Measurements from ENCODE around the gene KLHDC2.
"Not testable (repeated sequence)": the region's sequence is repeated elsewhere in the genome, so short reads cannot be mapped to it uniquely, and the experiment has no call there.

The KLHDC2 gene, protein sequence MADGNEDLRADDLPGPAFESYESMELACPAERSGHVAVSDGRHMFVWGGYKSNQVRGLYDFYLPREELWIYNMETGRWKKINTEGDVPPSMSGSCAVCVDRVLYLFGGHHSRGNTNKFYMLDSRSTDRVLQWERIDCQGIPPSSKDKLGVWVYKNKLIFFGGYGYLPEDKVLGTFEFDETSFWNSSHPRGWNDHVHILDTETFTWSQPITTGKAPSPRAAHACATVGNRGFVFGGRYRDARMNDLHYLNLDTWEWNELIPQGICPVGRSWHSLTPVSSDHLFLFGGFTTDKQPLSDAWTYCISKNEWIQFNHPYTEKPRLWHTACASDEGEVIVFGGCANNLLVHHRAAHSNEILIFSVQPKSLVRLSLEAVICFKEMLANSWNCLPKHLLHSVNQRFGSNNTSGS

DNA sequence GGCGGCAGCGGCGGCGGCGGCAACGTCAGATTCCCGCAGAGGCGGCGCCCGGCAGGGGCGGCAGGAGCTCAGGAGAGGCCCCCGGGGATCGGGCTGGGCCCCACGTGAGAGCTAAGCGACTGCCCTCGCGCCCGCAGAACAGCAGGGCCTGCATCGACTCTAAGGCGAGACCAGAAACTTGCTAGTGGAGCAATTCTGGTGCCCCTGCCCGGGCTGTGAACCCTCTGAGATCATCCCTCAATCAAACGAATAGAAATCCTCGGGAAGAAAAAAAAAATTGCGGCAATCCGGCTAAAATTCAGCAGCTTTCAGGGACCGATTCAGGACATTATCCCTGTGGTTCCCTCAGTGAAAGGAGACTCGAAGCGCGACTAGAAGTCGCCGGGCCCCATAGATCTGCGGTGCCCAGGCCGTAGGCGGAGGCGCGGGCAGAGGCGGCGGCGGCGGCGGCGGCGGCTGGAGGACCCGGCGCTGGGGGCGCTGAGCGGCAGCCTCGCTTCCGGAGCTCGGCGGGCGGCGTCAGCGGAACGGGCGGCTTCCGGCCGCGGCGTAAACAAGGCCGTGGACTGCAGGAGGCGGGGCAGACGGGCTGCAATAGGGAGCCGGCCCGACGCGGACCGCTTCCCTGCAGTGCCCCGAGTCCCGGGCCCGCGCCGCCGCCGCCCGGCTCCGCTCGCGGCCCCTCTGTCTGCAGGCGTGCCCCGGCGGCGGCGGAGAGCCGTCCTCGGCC is at the start of gene KLHDC2:
TSS of gene KLHDC2 (plus strand) at position 583 of the 730 bp plus-strand sequence. CDS start 316 bp downstream, outside the sequence.
- H3K4me3 ChIP-seq (ENCODE audit: low read depth, low read length): peak within 1 kb of the TSS; percentile 95
- in situ Hi-C loops (cut with HindIII; ENCODE audit: low sequenced_read_pairs): no loop called here
- peak; percentile 62 for DNase-seq (ENCODE audit: low read depth)
- no peak for TF ChIP-seq CTCF (IDR thresholded peaks at IDR 0.05; ENCODE audit: low read depth, low read length, missing control alignments)

GRCh38 chr14:49720744-49721143 is 47.2 kb upstream of the KLHDC2 start:
- in situ Hi-C loops (cut with HindIII; ENCODE audit: low sequenced_read_pairs): no loop called here
- no peak for TF ChIP-seq CTCF (IDR thresholded peaks at IDR 0.05; ENCODE audit: low read depth, low read length, missing control alignments)
- no peak overlapping the region for H3K4me3 ChIP-seq (ENCODE audit: low read depth, low read length)
- DNase-seq (ENCODE audit: low read depth): no peak

DNA sequence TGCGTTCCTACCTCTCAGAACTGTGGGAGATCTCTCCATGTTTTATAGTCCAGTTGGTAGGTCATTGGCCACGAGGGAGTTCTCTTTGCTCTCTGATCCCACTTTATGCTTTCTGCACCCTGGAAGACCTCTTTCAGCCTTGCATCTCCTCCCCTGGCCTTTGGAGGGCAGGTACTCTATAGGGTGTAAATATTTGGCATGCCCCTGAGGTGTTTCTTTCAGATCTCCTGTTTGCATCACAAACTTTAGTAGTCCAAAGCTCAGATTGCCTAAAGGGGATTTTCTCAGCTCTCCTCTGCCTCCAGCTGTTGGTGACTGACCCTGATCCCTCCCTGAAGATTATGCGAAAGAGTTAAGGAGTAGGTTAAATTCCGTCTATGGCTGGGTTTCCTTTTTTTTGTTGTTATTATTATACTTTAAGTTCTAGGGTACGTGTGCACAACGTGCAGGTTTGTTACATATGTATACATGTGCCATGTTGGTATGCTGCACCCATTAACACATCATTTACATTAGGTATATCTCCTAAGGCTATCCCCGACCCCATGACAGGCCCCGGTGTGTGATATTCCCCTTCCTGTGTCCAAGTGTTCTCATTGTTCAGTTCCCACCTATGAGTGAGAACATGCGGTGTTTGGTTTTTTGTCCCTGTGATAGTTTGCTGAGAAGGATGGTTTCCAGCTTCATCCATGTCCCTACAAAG is 46.1 kb upstream of the KLHDC2 start:
- H3K4me3 ChIP-seq (ENCODE audit: low read depth, low read length); in situ Hi-C loops (cut with HindIII; ENCODE audit: low sequenced_read_pairs); DNase-seq (ENCODE audit: low read depth): not testable (repeated sequence)

- DNase-seq (ENCODE audit: low read depth): no peak
- in situ Hi-C loops (cut with HindIII; ENCODE audit: low sequenced_read_pairs): no loop called here
- H3K4me3 ChIP-seq (ENCODE audit: low read depth, low read length): no peak overlapping the region
- no peak for TF ChIP-seq CTCF (IDR thresholded peaks at IDR 0.05; ENCODE audit: low read depth, low read length, missing control alignments)
These were observed 40.8 kb upstream of the KLHDC2 start for GRCh38 chr14:49727171-49727570.

DNA sequence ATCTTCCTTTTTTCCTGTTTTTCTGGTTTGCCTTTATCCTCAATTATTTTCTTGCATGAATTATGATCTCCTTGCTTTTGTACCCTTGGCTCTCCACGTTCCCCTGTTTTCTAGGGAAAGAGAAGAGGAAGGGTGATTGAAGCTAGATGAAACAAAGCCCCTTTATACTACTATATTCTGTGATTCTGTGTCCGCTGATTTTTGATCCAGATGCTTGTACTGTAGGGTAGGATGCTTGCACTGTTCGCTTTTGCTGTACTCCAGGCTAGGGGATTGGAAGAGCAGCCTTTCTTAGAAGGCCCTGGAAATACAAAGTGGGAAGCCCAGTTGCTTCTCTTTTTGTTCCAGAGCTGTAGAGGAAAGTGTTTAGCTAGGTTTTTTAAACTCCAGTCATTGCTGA is 35.1 kb upstream of the KLHDC2 start:
- no peak for TF ChIP-seq CTCF (IDR thresholded peaks at IDR 0.05; ENCODE audit: low read depth, low read length, missing control alignments)
- no peak for DNase-seq (ENCODE audit: low read depth)
- in situ Hi-C loops (cut with HindIII; ENCODE audit: low sequenced_read_pairs): no loop called here
- no peak overlapping the region for H3K4me3 ChIP-seq (ENCODE audit: low read depth, low read length)

DNA sequence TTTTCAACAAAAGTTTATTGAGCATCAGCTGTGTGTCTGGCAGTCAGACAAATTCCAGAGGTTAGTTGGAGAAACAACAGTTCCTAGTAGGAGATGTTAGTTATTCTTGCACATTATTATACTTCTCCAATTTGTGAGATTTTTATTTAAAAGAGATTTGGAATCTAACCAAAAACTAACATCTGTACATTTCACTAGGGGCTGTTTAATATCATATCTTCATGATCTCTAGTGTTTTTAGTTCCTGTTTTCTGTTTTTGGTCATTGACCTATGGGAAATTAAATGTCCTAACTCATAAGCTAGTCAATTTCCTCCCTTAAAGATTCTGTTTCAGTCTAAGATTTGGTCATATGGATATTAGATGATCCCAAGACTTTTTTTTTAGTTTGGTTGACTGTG is 34.1 kb upstream of the KLHDC2 start:
- H3K4me3 ChIP-seq (ENCODE audit: low read depth, low read length): no peak overlapping the region
- in situ Hi-C loops (cut with HindIII; ENCODE audit: low sequenced_read_pairs): no loop called here
- no peak for TF ChIP-seq CTCF (IDR thresholded peaks at IDR 0.05; ENCODE audit: low read depth, low read length, missing control alignments)
- no peak for DNase-seq (ENCODE audit: low read depth)

DNA sequence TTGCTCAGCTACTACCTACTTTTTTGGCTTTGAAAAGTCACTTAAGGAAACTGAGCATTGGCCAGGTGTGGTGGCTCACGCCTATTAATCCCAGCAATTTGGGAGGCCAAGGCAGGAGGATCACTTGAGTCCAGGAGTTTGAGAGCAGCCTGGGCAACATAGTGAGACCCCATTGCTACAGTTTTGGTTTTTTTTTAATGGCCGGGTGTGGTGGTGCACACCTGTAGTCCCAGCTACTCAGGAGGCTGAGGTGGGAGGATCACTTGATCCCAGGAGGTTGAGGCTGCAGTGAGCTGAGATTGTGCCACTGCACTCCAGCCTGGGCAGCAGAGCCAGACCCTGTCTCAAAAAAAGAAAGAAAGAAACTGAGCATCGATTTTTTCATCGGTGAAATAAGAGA is 32.3 kb upstream of the KLHDC2 start:
- in situ Hi-C loops (cut with HindIII; ENCODE audit: low sequenced_read_pairs); H3K4me3 ChIP-seq (ENCODE audit: low read depth, low read length); DNase-seq (ENCODE audit: low read depth): not testable (repeated sequence)
